ENCODE results near the gene ARHGAP24.

Gene ARHGAP24

GRCh38 chr4:85740431-85740861, 265.5 kb downstream of the ARHGAP24 start:
- no peak for DNase-seq (ENCODE audit: low read depth in 2 of 2)

- no peak for DNase-seq (ENCODE audit: low read depth in 2 of 2)
Measured at GRCh38 chr4:85741381-85741780, 266.4 kb downstream of the ARHGAP24 start.

GRCh38 chr4:85741921-85742591, 267.1 kb downstream of the ARHGAP24 start:
- DNase-seq (ENCODE audit: low read depth in 2 of 2): no peak

- no peak for DNase-seq (ENCODE audit: low read depth in 2 of 2)
Measured at GRCh38 chr4:85744950-85745349, 270.0 kb downstream of the ARHGAP24 start.

GRCh38 chr4:85745939-85746338, 271.0 kb downstream of the ARHGAP24 start:
- no peak for DNase-seq (ENCODE audit: low read depth in 2 of 2)

GRCh38 chr4:85747882-85748491, 273.0 kb downstream of the ARHGAP24 start:
- no peak for DNase-seq (ENCODE audit: low read depth in 2 of 2)

GRCh38 chr4:85748654-85749053, 273.7 kb downstream of the ARHGAP24 start:
- no peak for DNase-seq (ENCODE audit: low read depth in 2 of 2)

GRCh38 chr4:85751866-85752265, 276.9 kb downstream of the ARHGAP24 start:
- no peak for DNase-seq (ENCODE audit: low read depth in 2 of 2)

GRCh38 chr4:85755285-85755684, 280.3 kb downstream of the ARHGAP24 start:
- no peak for DNase-seq (ENCODE audit: low read depth in 2 of 2)

- no peak for DNase-seq (ENCODE audit: low read depth in 2 of 2)
Measured at GRCh38 chr4:85756938-85757337, 282.0 kb downstream of the ARHGAP24 start.

GRCh38 chr4:85759388-85759787, 284.4 kb downstream of the ARHGAP24 start:
- DNase-seq (ENCODE audit: low read depth in 2 of 2): no peak

GRCh38 chr4:85760511-85760910, 285.6 kb downstream of the ARHGAP24 start:
- no peak for DNase-seq (ENCODE audit: low read depth in 2 of 2)

GRCh38 chr4:85761803-85762528, 287.0 kb downstream of the ARHGAP24 start:
- no peak for DNase-seq (ENCODE audit: low read depth in 2 of 2)

- no peak for DNase-seq (ENCODE audit: low read depth in 2 of 2)
Measured at GRCh38 chr4:85762529-85762871, 287.6 kb downstream of the ARHGAP24 start.

- no peak for DNase-seq (ENCODE audit: low read depth in 2 of 2)
Measured at GRCh38 chr4:85763202-85763601, 288.3 kb downstream of the ARHGAP24 start.

GRCh38 chr4:85767649-85768048, 292.7 kb downstream of the ARHGAP24 start:
- no peak for DNase-seq (ENCODE audit: low read depth in 2 of 2)

- no peak for DNase-seq (ENCODE audit: low read depth in 2 of 2)
Measured at GRCh38 chr4:85769009-85769408, 294.1 kb downstream of the ARHGAP24 start.

- DNase-seq (ENCODE audit: low read depth in 2 of 2): no peak
Measured at GRCh38 chr4:85772470-85772869, 297.5 kb downstream of the ARHGAP24 start.

GRCh38 chr4:85773372-85773771, 298.4 kb downstream of the ARHGAP24 start:
- no peak for DNase-seq (ENCODE audit: low read depth in 2 of 2)

- no peak for DNase-seq (ENCODE audit: low read depth in 2 of 2)
Measured at GRCh38 chr4:85774000-85774399, 299.1 kb downstream of the ARHGAP24 start.

GRCh38 chr4:85774489-85774888, 299.5 kb downstream of the ARHGAP24 start:
- DNase-seq (ENCODE audit: low read depth in 2 of 2): no peak

GRCh38 chr4:85776096-85776495, 301.1 kb downstream of the ARHGAP24 start:
- no peak for DNase-seq (ENCODE audit: low read depth in 2 of 2)

- no peak for DNase-seq (ENCODE audit: low read depth in 2 of 2)
Measured at GRCh38 chr4:85776579-85776978, 301.6 kb downstream of the ARHGAP24 start.

Data from stimulated activated CD8-positive, alpha-beta memory T cell treated with anti-CD3 and anti-CD28 coated beads, Interleukin-15, amount 100 ng/mL, for 4 hours (primary cell).